Fibroblast of mammary gland (primary cell): ENCODE results near the gene NFE2L3.
A peak's percentile ranks its signal among the peaks of the same experiment; 100 is the strongest.
"Not testable (repeated sequence)": the region's sequence is repeated elsewhere in the genome, so short reads cannot be mapped to it uniquely, and the experiment has no call there.

ENCODE experiments used
- DNase-seq: peaks from one replicate; pipeline ENCODE4 v3.0.0-alpha.2; 2010; ENCODE audit warnings: low read depth
- H3K4me3 ChIP-seq: 2 replicates; pipeline ENCODE4 v1.5.1; 2011; ENCODE audit warnings: low read depth, mild to moderate bottlenecking, low read length, moderate library complexity; ENCODE audit not compliant: control insufficient read depth
- CTCF ChIP-seq: conservative IDR thresholded peaks from 2 replicates; pipeline ENCODE4 v1.5.1; 2011; ENCODE audit warnings: low read depth, low read length, inconsistent platforms; ENCODE audit not compliant: control insufficient read depth, insufficient read depth

NFE2L3 gene

DNA sequence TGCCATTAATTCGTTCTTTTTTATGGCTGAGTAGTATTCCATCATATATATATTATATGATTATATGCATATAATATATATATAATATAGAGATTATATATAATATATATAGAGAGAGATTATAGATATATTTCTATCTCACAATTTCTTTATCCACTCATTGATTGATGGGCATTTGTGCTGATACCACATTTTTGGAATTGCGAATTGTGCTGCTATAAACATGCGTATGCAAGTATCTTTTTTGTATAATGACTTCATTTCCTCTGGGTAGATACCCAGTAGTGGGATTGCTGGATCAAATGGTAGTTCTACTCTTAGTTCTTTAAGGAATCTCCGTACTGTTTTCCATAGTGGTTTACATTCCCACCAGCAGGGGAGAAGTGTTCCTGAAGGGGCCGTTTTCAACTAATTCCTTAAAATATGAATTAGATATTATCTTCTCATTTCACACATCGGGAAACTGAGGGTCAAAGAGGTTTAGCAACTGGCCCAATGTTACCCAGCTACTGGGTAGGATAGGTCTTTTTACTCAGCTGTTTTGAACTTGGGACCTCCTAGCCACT, 16.5 kb downstream of the NFE2L3 start:
- H3K4me3 ChIP-seq: no peak overlapping the region
- DNase-seq: no peak
- peak; percentile 5 for TF ChIP-seq CTCF

DNA sequence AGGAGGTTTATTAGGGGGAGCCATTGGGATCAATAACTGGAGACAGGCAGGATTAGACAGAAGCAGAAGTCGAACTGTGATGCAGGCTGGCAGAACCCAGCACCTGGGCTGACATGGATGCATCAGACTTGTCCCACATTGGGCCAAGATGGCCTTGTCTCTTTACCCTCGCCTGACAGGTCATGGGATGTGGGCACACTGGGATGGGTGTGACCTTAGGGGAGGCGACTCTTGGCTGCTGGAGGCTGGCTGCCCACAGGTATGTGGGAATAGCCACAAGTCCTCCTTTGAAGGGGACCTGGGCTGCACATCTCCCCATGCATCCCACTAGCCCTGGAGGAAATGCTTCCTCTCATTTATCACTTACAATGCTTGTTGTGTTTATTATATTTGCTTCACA, 17.3 kb downstream of the NFE2L3 start:
- DNase-seq: no peak
- H3K4me3 ChIP-seq: no peak overlapping the region
- no peak for TF ChIP-seq CTCF

GRCh38 chr7:26170663-26171062, 18.7 kb downstream of the NFE2L3 start:
- H3K4me3 ChIP-seq: no peak overlapping the region
- DNase-seq: no peak
- TF ChIP-seq CTCF: no peak

DNA sequence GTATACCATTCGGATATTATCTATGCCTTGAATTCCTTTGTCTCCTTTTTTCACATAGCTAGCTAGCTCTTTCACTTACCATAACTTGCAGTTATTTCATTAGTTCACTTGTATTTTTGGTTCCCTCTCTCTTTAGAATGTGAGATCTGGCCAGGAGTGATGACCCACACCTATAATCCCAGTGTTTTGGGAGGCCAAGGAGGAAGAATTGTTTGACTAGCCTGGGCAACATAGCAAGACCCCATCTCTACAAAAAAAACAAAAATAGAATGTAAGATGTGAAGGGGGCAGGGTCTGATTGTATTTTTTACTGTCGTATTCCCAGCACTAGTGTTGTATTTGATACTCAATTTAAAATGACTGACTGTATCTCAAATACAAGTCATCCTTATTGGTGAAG, 19.6 kb downstream of the NFE2L3 start:
- TF ChIP-seq CTCF: no peak
- no peak for DNase-seq
- H3K4me3 ChIP-seq: no peak overlapping the region

GRCh38 chr7:26172048-26172447, 20.1 kb downstream of the NFE2L3 start:
- TF ChIP-seq CTCF: no peak
- DNase-seq: no peak
- no peak overlapping the region for H3K4me3 ChIP-seq

DNA sequence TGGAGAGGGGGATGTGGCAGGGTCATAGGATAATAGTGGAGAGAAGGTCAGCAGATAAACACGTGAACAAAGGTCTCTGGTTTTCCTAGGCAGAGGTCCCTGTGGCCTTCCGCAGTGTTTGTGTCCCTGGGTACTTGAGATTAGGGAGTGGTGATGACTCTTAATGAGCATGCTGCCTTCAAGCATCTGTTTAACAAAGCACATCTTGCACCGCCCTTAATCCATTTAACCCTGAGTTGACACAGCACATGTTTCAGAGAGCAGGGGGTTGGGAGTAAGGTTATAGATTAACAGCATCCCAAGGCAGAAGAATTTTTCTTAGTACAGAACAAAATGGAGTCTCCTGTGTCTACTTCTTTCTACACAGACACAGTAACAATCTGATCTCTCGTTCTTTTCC, 23.9 kb downstream of the NFE2L3 start:
- not testable (repeated sequence) for DNase-seq

DNA sequence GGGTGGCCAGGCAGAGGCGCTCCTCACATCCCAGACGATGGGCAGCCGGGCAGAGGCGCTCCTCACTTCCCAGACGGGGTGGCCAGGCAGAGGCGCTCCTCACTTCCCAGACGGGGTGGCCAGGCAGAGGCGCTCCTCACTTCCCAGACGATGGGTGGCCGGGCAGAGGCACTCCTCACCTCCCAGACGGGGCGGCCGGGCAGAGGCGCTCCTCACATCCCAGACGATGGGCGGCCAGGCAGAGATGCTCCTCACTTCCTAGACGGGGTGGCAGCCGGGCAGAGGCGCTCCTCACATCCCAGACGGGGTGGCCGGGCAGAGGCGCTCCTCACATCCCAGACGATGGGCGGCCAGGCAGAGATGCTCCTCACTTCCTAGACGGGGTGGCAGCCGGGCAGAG, 24.7 kb downstream of the NFE2L3 start:
- not testable (repeated sequence) for H3K4me3 ChIP-seq, DNase-seq

More for the DNA sequence above, 23.9 kb downstream of the NFE2L3 start:
- not testable (repeated sequence) for H3K4me3 ChIP-seq

GRCh38 chr7:26177269-26177668, 25.3 kb downstream of the NFE2L3 start:
- H3K4me3 ChIP-seq, DNase-seq: not testable (repeated sequence)
